GM19455 (cell line): ENCODE results near the gene FOXL1.
"Not testable (repeated sequence)": the region's sequence is repeated elsewhere in the genome, so short reads cannot be mapped to it uniquely, and the experiment has no call there.

ENCODE experiments used
- ATAC-seq: cut with Tn5 transposase; IDR thresholded peaks from one replicate; pipeline ENCODE4 v1.9.1; 2021; ENCODE audit not compliant: unreplicated experiment

Gene FOXL1

DNA sequence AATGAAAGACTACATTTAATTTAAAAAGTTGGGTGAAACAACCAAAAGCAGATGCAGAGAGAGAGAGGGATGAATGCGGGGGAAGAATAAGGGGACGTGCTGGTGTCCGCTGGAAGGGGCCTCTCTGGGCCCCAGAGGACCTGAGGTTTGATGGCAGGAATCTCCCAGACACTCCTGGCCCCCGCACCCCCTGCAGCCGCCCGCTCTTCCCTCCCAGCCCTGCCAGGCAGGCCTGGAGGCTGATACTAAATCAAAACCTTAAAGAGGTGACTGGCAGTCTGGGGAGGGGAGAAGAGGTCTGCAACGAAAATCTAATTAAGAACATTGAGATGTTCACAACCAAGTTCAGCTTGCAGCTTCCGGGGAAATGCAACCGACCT, 2.4 kb downstream of the FOXL1 start:
- ATAC-seq = no peak

DNA sequence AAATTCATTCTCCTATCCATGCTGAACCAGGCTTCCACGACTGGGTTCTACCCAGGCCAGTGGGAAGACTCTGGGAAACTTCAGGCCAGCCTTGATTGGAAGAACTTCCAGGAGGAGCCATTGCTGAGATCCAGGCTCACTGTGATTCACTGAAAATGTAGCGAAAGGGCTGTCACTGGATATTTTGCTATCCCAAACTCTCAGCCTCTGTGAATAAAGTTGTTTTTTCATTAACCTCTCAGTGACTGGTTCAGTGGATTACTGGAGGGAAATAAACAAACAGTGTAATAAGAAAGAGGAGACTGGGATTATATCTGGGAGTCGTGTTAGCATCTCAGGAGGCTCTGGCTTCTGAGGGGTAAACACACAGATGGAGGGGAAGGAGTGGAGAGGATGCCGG, 3.1 kb downstream of the FOXL1 start:
- ATAC-seq = no peak

DNA sequence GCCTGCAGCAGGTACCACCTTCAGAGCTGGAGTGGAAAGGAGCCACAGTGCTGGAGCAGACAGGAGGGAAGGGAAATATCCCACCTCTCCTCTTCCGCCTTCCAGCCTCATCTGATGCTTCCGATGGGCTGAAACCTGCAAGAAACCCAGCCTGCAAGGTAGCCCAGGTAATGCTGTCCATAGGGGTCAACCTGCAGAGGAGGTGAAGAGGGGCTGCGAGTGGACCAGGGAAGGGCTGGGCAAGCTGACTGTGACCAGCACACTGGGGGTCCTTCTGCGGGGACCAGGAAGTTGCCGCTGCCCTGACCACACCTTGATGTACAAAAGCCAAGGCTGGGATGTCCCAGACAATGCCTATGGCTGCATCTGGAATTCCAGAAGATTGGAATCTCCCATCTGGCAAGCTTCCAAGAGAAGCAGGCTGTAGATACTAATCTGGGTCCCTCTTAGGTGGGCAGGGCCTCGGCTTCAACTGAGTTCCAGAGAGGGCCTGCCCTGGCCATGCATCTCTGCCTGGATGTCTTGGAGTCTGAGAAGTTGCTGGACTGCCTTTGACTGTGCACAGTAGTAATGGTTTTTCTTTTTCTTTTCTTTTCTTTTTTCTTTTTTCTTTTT, 5.8 kb downstream of the FOXL1 start:
- no peak for ATAC-seq

DNA sequence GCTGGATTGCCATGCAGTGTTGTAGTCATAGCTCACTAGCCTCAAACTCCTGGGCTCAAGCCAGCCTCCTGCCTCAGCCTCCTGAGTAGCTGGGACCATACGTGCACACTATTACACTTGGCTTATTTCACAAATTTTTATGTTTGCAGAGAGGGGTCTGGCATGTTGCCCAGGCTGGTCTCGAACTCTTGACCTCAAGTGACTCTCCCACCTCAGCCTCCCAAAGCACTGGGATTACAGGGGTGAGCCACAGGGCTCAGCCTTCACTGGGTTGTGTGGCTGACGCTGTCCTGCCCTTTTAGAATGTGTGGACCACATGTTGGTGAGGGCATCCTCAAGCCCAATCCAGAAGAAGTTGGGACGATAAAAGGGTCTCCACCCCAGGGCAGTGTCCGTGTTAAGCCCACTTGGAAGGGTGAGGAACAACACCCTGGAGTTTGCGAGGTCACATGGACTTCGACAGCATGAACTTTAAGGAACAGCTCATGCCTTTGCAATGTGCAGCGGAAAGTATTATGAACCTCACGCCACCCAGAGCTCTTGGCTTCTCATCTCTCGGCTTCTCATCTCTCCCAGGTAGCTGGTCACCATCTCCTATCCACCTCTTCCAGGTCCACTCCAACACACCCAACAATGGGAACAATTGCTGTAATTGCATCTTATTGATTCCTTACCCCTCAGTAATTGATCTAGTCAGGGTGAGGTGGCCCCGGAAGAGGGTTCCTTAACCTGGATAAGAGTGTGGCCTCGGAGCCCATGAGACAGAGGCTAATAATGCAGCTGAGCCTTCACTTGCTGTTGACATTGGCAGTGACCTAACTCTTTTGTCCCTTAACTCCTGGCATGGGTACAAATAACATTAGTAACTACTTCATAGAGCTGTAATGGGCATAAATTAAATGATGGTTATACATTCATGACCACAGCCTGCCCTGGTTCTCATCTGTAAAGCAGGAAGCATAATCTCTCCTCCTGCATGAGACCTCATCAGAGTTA, 6.7 kb downstream of the FOXL1 start:
- no peak for ATAC-seq

DNA sequence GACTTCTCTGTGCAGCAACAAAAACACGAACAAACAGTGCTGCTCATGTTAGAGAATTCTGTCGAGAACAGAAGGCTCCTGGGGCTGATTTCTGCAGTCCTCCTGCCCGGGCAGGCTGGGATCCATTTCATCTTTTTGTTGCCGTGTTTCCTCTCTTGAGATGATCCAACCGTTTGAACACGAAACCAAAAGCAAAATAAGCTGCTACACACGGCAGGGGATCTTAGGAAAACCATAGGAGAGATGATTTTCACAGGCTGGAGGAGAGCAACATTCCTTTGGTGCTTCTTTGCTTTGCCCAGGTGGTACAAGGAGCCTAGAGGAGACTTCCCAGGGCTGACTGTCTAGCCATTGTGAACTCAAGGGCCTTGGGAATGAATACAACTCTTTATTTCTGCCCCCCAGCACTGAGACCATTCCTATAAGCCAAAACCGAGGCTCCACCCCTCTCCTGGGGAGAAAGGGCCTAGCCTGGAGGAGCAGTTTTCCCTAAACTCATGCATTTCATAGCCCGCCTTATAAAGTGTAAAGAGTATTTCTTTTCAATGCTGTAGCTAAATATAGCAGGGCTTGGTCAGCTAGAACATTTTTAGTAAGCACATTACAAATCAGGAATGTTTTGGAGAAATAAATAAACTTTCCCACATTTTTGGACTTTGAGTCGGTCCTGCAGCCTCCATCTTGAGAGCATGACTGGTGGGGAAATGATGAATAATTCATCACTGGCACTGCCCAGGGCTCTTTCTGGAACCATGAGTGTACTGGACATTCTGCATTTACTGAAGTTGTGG, 7.7 kb downstream of the FOXL1 start:
- no peak for ATAC-seq

DNA sequence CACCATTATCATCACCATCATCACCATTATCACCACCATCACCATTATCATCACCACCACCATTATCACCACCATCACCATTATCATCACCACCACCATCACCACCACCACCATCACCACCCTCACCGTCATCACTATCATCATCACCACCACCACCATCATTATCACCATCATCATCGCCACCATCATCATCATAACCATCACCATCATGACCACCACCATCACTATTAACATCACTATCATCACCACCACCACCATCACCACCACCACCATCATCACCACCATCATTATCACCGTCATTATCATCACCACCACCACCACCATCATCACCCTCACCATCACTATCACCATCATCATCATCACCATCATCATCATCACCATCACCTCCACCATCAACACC, 9.1 kb downstream of the FOXL1 start:
- ATAC-seq = no peak

DNA sequence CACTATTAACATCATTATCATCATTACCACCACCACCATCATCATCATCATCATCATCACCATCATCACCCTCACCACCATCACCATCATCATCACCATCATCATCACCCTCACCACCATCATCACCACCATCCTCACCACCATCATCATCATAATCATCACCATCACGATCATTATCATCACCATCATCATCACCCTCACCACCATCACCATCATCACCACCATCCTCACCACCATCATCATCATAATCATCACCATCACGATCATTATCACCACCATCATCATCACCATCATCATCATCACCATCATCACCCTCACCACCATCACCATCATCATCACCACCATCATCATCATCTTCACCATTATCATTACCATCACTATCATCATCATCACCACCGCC, 9.6 kb downstream of the FOXL1 start:
- not testable (repeated sequence) for ATAC-seq

DNA sequence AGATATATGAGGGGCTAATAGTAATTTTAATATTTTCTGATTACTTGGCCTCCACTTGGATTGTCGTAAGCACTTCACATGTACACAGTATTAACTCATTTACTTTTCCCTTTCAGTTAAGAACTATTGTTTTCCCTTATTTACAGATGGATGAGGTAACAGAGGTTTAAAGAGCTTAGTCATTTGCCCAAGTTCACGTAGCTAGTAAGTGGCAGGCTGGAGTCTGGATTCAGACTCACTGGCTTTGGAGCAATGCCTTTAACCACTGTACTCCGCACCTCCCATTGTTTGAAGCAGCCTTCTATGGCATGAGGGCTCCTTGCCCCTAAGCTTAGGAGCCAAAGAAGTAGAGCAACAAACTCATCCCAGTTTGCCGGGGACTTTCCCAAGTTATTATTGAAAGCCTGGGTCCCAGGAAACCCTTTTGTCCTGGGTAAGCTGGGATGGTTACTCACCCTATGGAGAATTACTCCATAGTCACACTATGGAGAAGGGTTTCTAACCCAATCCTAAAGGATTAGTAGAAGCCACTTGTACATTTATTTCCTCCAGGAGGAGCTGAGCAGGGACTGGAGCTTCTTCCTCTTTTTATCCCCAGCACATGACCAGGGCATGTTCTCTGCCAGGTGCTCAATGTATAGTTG, 12.3 kb downstream of the FOXL1 start:
- ATAC-seq = no peak

DNA sequence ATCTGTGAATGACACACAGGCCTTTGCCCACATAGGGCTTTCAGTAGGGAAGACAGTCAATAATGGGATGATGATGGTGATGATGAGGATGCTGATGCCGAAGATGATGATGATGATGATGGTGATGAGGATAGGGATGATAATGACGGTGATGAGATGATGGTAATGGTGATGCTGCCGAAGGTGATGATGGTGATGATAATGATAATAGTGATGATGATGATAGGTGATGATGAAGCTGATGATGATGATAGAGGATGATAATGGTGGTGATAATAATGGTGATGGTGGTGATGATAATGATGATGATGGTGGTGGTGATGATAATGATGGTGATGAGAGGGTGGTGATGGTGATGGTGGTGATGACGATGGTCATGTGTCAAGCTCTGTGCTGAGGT, 12.9 kb downstream of the FOXL1 start:
- ATAC-seq = no peak

DNA sequence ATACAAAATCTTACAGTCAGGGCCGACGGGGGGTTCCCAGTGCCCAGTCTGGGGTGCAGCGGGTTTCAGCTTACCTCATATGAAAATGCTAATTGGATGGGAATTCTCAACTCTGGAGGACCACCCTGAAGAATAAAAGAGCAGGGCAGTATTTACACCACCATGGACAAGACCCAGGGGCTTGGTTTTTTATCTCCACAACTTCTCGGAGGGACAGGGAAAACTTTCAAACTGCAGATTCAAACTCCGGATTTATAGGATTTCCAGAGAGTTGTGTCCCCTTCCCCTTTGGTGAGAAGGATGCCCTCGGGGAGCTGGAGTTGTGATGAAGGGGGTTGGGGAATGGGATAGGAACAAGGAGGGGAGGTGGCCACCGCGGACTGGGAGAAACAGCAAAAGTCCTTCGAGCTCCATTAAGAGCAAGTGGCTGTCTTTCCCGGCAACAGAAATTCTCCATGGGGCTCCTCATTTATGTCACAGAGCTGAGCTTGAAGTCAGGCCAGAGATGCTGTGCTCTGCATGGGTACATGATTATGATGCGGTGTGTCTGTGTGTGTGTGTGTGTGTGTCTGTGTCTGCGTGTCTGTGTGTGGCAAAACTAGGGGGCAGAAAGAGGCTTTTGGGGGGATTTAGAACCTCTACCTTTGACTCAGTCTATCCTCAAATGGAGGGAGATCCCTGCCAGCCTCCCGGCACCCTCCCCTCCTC, 15.7 kb downstream of the FOXL1 start:
- no peak for ATAC-seq

DNA sequence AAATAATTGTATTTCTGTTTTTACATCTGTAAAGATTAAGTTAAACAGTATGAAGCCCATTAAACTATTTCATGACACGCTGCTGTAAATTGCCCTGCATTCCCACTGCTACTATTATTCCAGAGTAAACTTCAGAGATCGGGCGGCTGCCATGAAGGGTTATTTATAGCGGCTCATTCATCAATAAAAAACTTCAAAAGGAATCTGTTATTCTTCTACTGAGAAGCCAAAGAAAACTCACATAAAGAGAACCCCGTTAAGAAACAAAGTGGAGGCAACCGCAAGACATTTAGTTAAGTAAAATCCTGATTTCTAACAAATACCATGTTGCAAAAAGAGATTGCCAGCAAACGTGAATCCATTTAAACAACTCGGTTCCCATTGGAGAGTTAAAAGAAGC, 16.4 kb downstream of the FOXL1 start:
- no peak for ATAC-seq

DNA sequence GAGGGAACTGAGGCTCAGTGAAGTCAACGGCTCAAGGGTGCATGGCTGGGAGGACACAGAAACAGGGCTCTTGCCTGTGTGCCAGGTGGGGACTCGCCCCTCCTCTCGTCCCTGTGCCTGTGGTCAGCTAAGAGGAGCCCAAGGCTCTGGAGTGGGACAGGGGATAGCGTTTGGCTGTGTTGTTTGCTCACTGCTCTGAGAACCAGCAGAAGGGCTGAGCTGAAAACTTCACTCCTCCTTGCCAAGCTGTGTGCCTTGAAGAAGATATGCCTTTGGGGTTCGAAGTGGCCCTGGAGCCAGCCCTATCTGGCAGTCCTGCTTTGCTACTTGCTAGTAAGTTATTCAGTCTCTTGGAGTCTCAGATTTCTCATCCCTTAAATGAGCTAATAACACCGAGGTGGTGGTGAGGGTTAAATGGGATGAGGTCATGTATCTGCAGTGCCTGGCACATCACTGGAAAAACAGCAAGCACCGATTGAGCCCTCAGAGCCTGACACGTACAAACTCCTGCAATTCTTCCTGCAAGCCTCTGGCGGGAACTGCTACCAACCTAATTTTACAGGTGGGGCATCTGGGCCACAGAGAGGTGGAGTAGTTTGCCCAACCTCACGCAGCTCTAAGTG, 17.7 kb downstream of the FOXL1 start:
- no peak for ATAC-seq

DNA sequence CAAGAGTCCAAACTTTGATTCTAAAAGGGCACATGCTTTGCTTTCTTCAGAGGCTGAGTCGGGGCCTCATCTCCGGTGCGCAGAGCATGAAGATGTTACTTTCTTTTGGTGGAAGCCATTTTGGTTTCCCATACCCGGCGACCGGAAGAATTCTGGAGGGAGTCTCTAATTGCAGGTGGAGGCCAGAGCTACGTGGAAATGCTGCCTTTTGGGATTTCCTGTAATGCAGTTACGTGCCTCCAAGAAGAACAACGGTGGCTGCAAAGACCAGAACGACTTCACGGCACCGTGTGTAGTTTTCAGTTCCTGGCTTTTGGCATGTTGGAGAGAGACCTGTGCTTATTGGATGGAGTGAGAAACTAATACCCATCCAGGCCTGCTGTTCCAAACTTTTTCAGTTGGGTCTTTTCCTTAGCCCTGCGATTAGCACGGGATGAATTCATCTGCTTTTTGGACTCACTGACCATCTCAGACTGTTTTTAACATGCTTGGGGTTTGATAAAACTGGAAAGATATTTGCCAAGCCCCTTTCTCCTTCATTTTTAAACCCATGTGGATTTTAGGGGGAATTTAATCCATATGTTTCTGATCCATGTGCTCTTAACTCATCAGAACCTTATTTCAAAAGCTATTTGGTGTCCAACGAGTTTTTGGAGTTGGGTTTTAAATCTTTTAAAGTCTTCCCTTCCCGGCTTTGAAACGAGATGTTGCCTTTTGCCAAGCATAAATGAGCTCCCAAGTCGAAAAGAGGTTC, 19.0 kb downstream of the FOXL1 start:
- no peak for ATAC-seq

DNA sequence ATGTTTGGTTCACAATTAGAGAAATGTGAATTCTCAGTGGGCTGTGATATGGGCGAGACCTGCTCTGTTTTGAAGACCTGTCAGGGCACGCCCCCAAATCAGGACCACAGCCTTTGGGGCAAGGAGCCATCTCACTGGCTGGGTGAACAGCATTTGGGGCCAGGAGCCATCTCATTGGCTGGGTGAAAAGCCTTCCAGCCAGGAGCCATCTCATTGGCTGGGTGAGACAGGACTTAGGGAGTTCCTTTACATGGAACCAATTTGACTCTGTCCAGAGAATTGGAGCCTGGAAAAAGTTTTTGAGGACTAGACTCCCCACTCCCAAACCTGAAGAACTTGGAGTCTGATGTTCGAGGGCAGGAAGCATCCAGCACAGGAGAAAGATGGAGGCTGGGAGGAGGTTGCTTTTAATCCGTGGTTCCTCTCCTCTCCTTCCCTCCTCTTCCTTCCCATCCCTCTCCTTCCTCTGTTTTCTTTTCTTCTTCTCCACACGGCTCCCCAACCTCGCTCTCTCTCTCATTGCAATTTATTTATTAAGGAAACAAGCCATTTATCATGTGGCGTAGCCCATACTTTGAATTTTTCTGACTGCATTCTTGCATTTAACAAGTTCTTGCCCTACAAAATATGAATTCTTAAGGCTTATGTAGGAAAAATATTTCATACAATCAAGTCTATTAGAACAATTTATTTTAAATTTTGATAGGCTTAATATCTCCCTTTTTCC, 19.7 kb downstream of the FOXL1 start:
- no peak for ATAC-seq

DNA sequence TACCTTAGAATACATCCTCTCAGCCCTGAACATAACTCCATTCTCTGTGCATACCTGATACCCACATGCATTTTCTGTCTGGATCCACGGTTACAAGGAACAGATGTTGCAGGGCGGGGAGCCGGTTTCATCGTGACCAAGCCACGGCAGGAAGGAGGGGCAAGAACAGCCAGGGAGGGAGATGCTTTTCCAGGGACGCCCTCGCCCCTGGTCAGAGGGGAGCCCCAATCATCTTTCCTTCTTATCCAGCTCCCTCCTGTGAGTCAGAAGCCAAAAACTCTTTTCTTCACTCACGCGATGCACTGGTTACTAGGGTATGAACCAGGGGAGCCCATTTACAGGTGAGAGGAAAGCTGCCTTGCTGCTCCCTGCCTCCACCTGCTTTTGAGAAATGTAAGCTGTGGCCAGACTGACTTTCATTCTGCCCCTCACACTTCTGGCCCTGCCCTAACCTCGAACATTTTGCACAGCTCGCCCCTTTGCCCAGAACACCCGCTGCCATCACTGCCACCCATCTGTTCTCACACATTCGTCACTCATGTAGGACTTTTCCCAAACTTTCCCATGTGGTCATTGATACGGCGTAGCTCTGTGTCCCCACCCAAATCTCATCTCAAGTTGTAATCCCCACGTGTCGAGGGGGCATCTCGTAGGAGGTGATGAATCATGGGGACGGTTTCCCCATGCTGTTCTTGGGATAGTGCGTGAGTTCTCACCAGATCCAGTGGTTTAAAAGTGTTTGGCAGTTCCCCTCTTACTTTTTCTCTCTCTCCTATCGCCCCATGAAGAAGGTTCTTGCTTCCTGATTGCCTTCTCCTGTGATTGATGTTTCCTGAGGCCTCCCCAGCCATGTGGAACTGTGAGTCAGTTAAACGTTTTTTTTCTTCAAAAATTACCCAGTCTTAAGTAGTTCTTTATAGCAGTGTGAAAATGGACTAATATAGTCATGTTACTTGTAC, 20.5 kb downstream of the FOXL1 start:
- ATAC-seq = no peak

DNA sequence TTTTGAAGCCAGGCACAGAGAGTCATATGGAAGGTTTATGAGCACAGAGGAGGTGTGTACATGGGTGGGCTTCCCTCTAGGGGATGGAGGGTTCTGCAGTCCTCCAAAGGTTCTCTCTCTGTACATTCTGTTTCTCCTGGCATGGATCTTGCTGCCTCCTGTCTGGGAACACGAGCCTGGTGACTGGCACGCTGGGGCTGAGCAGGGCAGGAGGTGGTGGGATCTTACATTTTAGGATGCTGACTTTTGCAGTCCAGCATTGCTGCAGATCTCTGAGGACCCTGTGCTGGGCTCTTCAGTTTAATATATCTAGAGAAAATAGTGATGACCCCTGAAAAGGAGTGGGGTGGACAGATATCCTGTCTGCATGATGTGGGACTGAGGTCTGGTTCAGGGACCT, 23.0 kb downstream of the FOXL1 start:
- ATAC-seq = no peak

DNA sequence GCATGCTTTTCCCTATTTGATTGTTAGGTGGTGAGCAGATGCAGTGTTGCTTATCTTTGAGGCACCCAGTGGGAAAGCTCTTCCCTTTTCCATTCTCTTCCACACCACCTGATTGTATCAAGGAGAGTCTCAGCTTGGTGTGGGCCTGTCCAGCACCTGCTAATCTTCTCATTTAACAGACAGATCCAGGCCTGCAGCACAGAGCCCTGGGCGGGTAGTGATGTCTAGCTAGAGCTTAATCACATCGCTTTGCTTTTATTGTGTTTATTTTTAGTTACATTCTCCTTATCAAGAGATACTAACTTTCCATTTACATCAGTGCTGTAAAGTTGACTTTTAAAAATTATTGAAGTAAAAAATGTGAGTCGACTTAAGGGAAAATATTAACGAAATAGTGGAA, 24.2 kb downstream of the FOXL1 start:
- ATAC-seq = no peak
